Airway epithelial cell (primary cell): Measurements from ENCODE around the gene UBXN2A. TPM values are rescaled to one million over a fixed set of nuclear protein-coding genes. Genes with fewer than 3 reads are reported as not detected.

Experiments
- total RNA-seq: library from RNA; depleted of rRNA; stranded (reverse); fragments of >200 nt; gene quantifications from 2 replicates; pipeline ENCODE4 v1.2.3, GENCODE V29; 2015

Gene UBXN2A
- 5.0 and 12.7 TPM in 2 replicates for total RNA-seq

GRCh38 chr2:23939987-23940717, at the start of gene UBXN2A:
UBXN2A (plus strand) TSS chr2:23940463; CDS start chr2:23958315, 17,852 bp downstream.

GRCh38 chr2:23926750-23927571, 13.3 kb upstream of the UBXN2A start, which contains the start of gene ATAD2B:
ATAD2B (minus strand) TSS chr2:23927123; CDS start chr2:23926770, 353 bp downstream.

GRCh38 chr2:24009680-24010476, 69.6 kb downstream of the UBXN2A start, which contains the start of gene MFSD2B:
MFSD2B (plus strand) TSS chr2:24010085; CDS start chr2:24010097, 12 bp downstream.

GRCh38 chr2:24046930-24047702, 106.9 kb downstream of the UBXN2A start, which contains the start of gene WDCP:
WDCP (minus strand) TSS chr2:24047391; CDS start chr2:24039494, 7,897 bp downstream.

GRCh38 chr2:24049485-24050021, 109.3 kb downstream of the UBXN2A start, which contains the start of gene FKBP1B:
FKBP1B (plus strand) TSS chr2:24049741; CDS start chr2:24049850, 109 bp downstream.

Other genes starting within 250 kb of the UBXN2A start
- 5.4 and 5.6 TPM in 2 replicates for gene ATAD2B, start 13.3 kb upstream of the UBXN2A start, total RNA-seq
- 0.14 TPM in 1 of 2 replicates, not detected in the other for gene MFSD2B, start 69.6 kb downstream of the UBXN2A start, total RNA-seq
- 5.4 and 5.5 TPM in 2 replicates for gene WDCP, start 106.9 kb downstream of the UBXN2A start, total RNA-seq
- 25.4 and 29.4 TPM in 2 replicates for gene FKBP1B, start 109.3 kb downstream of the UBXN2A start, total RNA-seq
- 226 and 240 TPM in 2 replicates for gene SF3B6, start 135.9 kb downstream of the UBXN2A start, total RNA-seq
- gene TP53I3, start 144.4 kb downstream of the UBXN2A start, total RNA-seq: 55.0 and 70.7 TPM in 2 replicates
- gene PFN4, start 182.9 kb downstream of the UBXN2A start, total RNA-seq: not detected in 2 replicates
- 2.0 and 2.3 TPM in 2 replicates for gene FAM228B, start 183.0 kb downstream of the UBXN2A start, total RNA-seq
- gene FAM228A, start 234.6 kb downstream of the UBXN2A start, total RNA-seq: 0.28 TPM in 1 of 2 replicates, not detected in the other